GM21786 (cell line): ENCODE results near the gene PRKCA.
"Not testable (repeated sequence)": the region's sequence is repeated elsewhere in the genome, so short reads cannot be mapped to it uniquely, and the experiment has no call there.

Experiments
- ATAC-seq: cut with Tn5 transposase; IDR thresholded peaks from one replicate; pipeline ENCODE4 v1.9.1; 2021; ENCODE audit not compliant: unreplicated experiment

The PRKCA gene

DNA sequence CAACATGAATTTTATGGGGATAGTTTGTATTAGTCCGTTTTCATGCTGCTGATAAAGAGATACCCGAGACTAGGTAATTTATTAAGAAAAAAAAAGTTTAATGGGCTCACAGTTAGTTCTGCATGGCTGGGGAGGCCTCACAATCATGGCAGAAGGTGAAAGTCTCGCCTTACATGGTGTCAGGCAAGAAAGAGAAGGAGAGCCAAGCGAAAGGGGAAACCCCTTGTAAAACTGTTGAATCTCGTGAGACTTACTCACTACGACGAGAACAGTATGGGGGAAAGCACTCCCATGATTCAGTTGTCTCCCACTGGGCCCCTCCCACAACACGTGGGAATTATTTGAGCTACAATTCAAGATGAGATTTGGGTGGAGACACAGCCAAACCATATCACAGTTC lies 181.5 kb downstream of the PRKCA start:
- ATAC-seq, result no peak

DNA sequence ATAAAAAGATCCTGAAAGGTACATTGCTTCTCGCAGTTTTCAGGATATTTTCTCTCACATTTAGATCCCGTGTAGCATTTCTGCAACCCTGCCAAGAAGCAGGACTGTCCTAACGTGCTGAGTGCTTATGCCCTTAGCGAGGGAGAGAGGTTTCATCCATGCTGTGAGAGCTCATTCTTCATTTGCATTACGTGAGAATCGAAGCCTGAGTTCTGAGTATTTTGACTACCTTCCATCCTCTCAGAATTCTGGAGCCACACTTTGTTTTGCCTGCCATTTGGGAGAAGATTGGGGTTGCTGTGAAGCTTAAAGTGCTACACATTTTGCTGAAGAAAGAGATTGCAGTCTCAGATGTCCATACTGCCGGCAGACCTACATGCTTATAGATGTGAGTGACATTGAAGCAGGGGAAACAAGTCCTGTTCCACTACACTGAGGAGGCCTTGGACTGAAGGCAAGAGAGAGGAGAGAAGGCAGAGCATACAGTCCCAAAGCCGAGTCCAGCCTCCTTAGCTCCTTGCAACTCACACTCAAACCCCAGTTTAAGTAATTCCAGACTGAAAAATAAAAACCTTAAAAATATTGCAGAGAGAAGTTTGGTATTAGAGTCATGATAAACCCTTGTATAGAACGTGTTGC lies 183.0 kb downstream of the PRKCA start:
- ATAC-seq, result no peak

- no peak for ATAC-seq
These were observed 184.7 kb downstream of the PRKCA start for GRCh38 chr17:66487121-66487520.

GRCh38 chr17:66487981-66488468 lies 185.6 kb downstream of the PRKCA start:
- ATAC-seq, result no peak

GRCh38 chr17:66488864-66489263 lies 186.5 kb downstream of the PRKCA start:
- ATAC-seq, result no peak

DNA sequence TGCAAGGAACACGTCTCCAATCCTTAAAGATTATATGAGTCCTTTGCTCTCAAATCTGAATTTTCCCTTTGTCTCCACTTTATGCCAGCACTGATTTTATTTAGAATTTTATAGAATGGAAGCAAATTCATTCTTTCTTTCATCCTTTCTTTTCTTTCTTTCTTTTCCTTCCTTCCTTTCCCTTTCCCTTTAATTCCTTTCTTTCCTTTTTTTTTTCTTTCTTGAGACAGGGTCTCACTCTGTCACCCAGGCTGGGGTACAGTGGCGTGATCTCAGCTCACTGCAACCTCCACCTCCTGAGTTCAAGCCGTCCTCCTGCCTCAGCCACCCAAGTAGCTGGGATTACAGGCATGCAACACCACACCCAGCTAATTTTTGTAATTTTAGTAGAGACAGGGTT lies 187.2 kb downstream of the PRKCA start:
- not testable (repeated sequence) for ATAC-seq

DNA sequence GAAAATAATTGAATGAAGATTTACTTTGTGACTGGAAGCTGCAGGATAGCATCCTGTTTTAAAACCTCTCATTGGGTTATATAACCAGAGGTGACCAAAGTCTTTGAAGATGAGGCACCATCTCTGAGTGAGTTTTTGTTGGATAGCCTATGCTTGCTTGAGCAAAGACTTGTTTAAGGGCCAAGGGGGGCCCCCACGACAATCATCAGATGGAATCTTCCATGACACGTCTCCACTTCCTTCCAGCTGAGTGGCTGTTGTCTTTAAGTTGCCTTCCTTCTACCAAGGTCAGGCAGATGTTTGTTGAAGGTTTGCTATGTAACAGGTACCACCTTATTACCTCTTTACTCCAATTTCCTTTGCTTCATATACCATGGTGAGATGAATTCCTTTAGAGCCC lies 188.8 kb downstream of the PRKCA start:
- no peak for ATAC-seq

DNA sequence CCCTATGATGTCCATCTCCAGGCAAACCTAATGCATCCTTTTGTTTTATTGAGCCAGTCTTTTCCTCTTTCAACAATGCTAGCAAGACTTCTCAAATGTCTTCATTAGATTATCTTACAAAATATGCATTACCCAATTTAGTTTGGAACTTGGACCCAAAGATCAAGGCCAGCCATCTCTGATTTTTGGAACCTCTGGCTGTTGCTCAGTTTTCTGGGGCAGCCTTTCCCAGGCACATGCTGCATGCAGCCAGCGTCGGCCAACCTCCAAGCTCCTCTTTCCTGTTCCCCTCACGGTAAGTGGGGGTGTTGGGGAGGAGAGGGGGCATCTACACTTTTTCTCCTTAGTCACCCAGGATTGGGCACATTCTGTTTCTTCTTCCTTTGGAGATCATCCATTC lies 189.3 kb downstream of the PRKCA start:
- no peak for ATAC-seq

DNA sequence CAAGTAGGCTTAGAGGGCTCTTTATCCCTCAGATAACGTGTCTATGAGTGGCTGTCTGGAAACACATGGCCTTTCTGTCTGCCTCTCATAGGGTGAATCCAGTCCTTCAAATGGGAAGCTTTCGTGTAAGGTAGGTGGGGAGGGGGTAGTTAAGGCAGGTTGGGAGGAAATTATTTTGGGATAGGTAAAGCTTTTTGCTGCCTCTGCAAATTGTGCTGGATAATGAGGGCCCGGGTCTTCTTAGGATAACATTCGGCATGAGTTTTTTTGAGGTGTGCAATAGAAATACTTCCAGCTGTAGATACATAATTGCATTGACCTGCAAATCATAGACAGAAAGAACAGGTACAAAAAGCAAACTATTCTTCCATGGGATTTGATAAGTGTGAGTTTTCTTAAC lies 189.7 kb downstream of the PRKCA start:
- ATAC-seq, result no peak

DNA sequence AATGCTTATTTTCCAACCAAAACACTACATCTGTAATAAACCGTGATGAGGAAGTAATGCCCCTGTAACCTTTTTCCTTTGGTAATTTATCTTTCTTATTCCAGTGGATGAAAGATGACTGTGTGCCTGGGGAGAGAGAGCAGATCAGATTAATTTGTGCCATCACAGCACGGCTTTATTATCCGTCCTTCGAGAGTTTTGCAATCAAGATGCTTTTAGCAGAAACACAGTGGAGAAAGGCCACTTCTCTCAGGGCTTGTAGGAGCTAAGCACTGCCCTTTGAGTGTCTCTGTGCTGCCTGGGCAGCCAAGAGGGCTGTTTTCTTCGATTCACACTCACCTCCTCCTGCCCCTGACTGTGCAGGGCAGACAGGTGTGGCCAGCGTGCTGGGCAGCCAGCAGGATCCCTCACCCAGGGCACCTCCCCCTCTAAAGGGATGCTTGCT lies 190.2 kb downstream of the PRKCA start:
- ATAC-seq, result no peak

DNA sequence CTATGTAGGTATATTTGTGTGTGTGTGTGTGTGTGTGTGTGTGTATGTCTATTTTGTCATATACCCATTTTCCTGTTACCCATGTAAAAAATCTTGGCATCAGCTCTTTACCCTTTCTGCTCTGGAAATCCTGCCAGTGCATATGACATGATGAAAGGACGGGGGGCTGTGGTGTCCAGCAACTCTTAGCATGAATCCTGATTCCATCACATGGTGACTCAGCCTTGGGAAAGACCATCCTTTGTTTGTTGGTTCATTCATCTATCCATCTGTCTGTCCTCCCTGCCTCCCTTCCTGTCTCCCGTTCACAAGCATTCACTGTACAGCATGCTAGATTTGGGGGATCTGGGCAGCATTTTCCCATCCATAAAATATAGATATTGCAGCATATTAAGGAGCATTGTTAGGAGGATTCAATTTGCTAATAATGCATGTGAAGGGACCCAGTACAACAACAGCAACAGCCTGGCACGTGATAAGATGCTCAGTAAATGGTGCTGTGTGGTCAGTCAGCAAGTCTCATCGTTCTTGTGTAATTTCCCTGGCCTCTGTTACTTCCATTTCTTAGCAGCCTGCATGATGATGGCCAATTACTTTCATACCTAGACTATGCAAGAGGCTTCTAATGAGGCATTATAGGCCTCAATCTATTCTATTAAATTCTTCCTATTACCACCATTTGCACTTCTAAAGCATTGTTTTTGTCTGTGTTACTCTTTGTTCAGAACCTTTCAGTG lies 191.0 kb downstream of the PRKCA start:
- no peak for ATAC-seq

GRCh38 chr17:66494023-66494803 lies 191.8 kb downstream of the PRKCA start:
- no peak for ATAC-seq

DNA sequence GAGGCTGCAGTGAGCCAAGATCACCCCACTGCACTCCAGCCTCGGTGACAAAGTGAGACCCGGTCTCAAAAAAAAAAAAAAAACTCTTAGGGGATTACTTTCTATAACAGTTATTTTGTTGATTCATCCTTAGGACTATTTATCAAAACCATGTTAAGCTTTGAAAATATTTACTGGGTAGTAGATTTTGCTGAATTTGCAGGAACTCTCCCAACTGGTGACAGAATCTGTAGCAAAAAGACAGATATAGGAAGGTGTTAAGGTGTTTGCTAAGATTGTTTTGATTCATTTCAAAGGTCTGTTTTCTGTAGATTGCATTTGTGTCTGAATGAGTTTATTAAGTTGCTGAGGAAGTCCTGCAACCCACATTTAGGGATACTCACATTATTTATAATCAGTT lies 192.6 kb downstream of the PRKCA start:
- no peak for ATAC-seq

GRCh38 chr17:66496306-66496705 lies 193.9 kb downstream of the PRKCA start:
- ATAC-seq, result no peak

GRCh38 chr17:66498580-66498979 lies 196.2 kb downstream of the PRKCA start:
- ATAC-seq, result no peak

DNA sequence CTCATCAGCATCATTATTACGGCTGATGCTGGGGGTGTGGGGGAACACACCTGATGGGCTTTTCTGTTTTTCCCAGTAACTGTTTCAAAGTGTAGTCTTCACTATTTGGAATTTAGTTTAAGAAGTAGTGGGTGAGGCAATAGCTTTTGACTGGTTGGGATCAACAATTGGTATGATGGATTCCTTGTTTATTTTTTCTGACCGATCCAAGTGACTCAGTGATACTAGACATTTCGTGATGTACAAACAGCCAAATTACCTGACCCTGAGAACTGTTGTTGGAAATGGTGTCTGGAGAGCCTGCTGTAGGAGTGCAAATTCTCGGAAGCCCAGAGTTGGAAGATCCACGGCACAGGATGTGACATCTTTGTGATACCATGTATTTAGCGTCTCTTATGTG lies 204.2 kb downstream of the PRKCA start:
- ATAC-seq, result no peak

DNA sequence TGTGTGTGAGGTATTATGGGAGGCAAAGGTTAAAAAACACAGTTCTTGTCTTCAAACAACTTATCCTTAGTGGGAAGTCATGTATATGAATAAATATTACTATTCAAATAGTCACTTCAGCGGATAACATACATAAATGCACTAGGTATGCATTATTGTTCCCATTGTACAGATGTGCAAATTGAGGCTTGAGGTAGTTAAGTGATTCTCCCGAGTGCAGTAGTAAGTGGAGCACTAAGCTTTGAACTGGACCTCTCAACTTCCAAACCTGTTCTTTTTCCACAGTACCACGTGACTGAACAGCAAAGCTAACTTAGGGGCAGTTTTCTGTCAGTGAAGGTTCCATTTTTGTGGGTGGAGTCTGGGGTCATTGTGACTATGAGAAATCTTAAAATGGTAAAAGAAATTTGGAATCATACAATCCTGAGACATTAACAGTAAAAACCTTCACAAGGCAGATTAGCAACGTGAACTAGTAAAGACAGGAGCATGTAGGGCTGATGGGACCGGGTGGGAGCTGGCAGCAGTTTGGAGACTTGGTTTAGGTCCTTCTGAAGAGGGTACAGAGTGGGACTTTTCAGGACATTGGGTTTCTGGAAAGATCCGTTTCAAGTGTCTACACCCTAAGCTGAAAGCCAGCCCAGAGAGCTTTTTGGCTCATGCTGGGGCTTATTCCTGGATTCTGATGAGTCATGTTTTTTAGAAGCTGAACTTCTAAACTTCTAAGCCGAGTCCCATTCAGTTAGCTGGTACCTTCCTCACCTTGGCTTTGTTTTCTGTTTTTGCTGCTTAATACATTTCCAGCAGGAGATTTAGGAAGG lies 204.9 kb downstream of the PRKCA start:
- no peak for ATAC-seq

- ATAC-seq, result no peak
These were observed 205.8 kb downstream of the PRKCA start for GRCh38 chr17:66507982-66508760.

DNA sequence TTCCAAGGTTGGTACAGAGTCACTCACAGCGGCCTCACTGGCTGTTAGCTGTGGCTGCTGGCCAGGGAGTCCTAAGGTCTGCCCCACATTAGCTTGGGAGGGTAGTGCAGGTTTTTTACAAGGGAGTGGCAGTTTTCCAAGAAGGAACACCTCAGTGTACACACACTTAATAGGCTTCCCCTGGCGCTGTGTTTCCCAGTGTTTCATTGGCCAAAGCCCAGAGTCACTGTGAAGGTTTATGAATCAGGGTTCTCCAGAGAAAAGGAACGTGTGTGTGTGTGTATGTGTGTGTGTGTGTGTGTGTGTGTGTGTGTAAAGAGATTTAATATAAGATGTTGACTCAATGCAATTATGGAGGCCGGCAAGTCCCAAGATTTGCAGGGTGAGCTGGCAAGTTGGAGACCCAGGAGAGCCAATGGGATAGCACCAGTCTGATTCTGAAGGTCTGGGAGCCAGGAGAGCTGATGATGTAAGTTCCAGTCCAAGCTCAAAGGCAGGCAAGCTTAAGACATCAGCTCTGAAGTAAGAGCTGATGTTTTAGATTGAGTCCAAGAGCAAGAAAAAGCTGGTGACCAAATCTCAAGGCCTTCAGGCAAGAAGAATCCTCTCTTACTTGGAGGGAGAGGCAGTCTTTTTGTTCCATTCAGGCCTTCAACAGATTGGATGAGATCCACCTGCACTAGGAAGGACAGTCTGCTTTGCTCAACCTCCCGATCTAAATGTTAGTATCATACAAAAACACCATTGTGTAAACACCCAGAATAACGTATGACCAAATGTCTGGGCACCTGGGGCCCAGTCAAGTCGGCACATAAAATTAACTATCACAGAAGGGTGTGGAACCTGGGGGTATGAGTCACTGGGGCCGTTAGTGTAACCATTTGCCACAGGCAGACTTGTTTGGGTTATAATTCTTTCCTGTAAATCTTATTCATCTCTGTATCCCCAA lies 206.8 kb downstream of the PRKCA start:
- ATAC-seq, result no peak
